ENCODE data around the gene EFCAB8. TPM values are rescaled to one million over a fixed set of nuclear protein-coding genes. Genes with fewer than 3 reads are reported as not detected.

The EFCAB8 gene
- total RNA-seq, result under 1 TPM; 0.35 to 0.69 TPM
- not detected for polyA plus RNA-seq

GRCh38 chr20:32858701-32859372 is at the start of gene EFCAB8:
TSS of gene EFCAB8 (plus strand) at chr20:32858923. CDS start at chr20:32863793, 4,870 bp downstream.
- Mint-ChIP-seq H3K4me3 (no peak within 1 kb of the TSS), H3K27me3 (no peaks in the 10 kb centered on the region), H3K4me1 (peaks cover 20 to 30% (median 29%) of the 10 kb centered on the region in 3 donors), H3K36me3 (peaks cover 0 to 51% (median 14%) of the 10 kb centered on the region in 3 donors), H3K9me3 (no peaks in the 10 kb centered on the region), H3K27ac (peak within 1 kb of the TSS; percentile 13 to 92 (median 52))
- Histone ChIP-seq H3K36me3 (ENCODE audit: insufficient read depth, low read length) (no peaks in the 10 kb centered on the region), H3K9me3 (ENCODE audit: low read length) (no peaks in the 10 kb centered on the region), H3K4me1 (ENCODE audit: insufficient read depth, low read length) (no peaks in the 10 kb centered on the region), H3K27me3 (ENCODE audit: insufficient read depth, low read length, poor library complexity, severe bottlenecking) (no peaks in the 10 kb centered on the region), H3K27ac (ENCODE audit: low read depth, low read length) (no peak within 1 kb of the TSS), H3K4me3 (ENCODE audit: low read length) (no peak within 1 kb of the TSS)
- ChIA-PET POLR2A (no interaction called here), CTCF (no interaction called here)
- no peak for DNase-seq

- no peak overlapping the region for H3K4me3 Mint-ChIP-seq
- no peak for DNase-seq
- H3K4me1 ChIP-seq (ENCODE audit: insufficient read depth, low read length), result no peaks in the 10 kb centered on the region
- no peak overlapping the region for H3K27ac ChIP-seq (ENCODE audit: low read depth, low read length)
- no peaks in the 10 kb centered on the region for H3K27me3 ChIP-seq (ENCODE audit: insufficient read depth, low read length, poor library complexity, severe bottlenecking)
- ChIA-PET CTCF (interaction anchor here (1.2 kb wide), 1 partner anchor 20 kb away, joined by 4 read pairs; no protein-coding TSS in a partner anchor), POLR2A (no interaction called here)
- no peaks in the 10 kb centered on the region for H3K9me3 ChIP-seq (ENCODE audit: low read length)
- H3K4me3 ChIP-seq (ENCODE audit: low read length), result no peak overlapping the region
- no peak overlapping the region for H3K27ac Mint-ChIP-seq
- H3K36me3 Mint-ChIP-seq, result no peaks in the 10 kb centered on the region
- no peaks in the 10 kb centered on the region for H3K9me3 Mint-ChIP-seq
- H3K36me3 ChIP-seq (ENCODE audit: insufficient read depth, low read length), result no peaks in the 10 kb centered on the region
- H3K4me1 Mint-ChIP-seq, result no peaks in the 10 kb centered on the region
- peaks cover 0 to 3% of the 10 kb centered on the region in 2 donors for H3K27me3 Mint-ChIP-seq
Measured at GRCh38 chr20:32809907-32810306, 48.8 kb upstream of the EFCAB8 start.

- ChIA-PET CTCF (no interaction called here), POLR2A (no interaction called here)
- Mint-ChIP-seq H3K4me3 (no peak overlapping the region), H3K4me1 (no peaks in the 10 kb centered on the region), H3K27ac (peak overlapping the region in 1 of 8 donors; percentile 30), H3K9me3 (no peaks in the 10 kb centered on the region), H3K27me3 (peaks cover 0 to 3% of the 10 kb centered on the region in 2 donors), H3K36me3 (no peaks in the 10 kb centered on the region)
- no peaks in the 10 kb centered on the region for H3K9me3 ChIP-seq (ENCODE audit: low read length)
- H3K4me3 ChIP-seq (ENCODE audit: low read length), result no peak overlapping the region
- no peaks in the 10 kb centered on the region for H3K4me1 ChIP-seq (ENCODE audit: insufficient read depth, low read length)
- H3K36me3 ChIP-seq (ENCODE audit: insufficient read depth, low read length), result no peaks in the 10 kb centered on the region
- no peak overlapping the region for H3K27ac ChIP-seq (ENCODE audit: low read depth, low read length)
- no peaks in the 10 kb centered on the region for H3K27me3 ChIP-seq (ENCODE audit: insufficient read depth, low read length, poor library complexity, severe bottlenecking)
- DNase-seq, result no peak
Measured at GRCh38 chr20:32810941-32811340, 47.8 kb upstream of the EFCAB8 start.

GRCh38 chr20:32811886-32812285 is 46.8 kb upstream of the EFCAB8 start:
- no peaks in the 10 kb centered on the region for H3K4me1 Mint-ChIP-seq
- H3K36me3 Mint-ChIP-seq, result no peaks in the 10 kb centered on the region
- no peaks in the 10 kb centered on the region for H3K27me3 ChIP-seq (ENCODE audit: insufficient read depth, low read length, poor library complexity, severe bottlenecking)
- no peaks in the 10 kb centered on the region for H3K4me1 ChIP-seq (ENCODE audit: insufficient read depth, low read length)
- H3K27ac Mint-ChIP-seq, result peak overlapping the region in 1 of 8 donors; percentile 78
- DNase-seq, result no peak
- H3K9me3 Mint-ChIP-seq, result no peaks in the 10 kb centered on the region
- POLR2A ChIA-PET, result no interaction called here
- no peaks in the 10 kb centered on the region for H3K36me3 ChIP-seq (ENCODE audit: insufficient read depth, low read length)
- no peak overlapping the region for H3K27ac ChIP-seq (ENCODE audit: low read depth, low read length)
- H3K4me3 Mint-ChIP-seq, result no peak overlapping the region
- H3K4me3 ChIP-seq (ENCODE audit: low read length), result no peak overlapping the region
- no peaks in the 10 kb centered on the region for H3K9me3 ChIP-seq (ENCODE audit: low read length)
- CTCF ChIA-PET, result no interaction called here
- H3K27me3 Mint-ChIP-seq, result peaks cover 0 to 3% of the 10 kb centered on the region in 2 donors

GRCh38 chr20:32819992-32820697 is 38.6 kb upstream of the EFCAB8 start:
- H3K9me3 ChIP-seq (ENCODE audit: low read length), result no peaks in the 10 kb centered on the region
- H3K4me3 Mint-ChIP-seq, result peak overlapping the region; percentile 94 to 100 (median 98)
- H3K36me3 ChIP-seq (ENCODE audit: insufficient read depth, low read length), result no peaks in the 10 kb centered on the region
- peak overlapping the region; percentile 96 for H3K4me3 ChIP-seq (ENCODE audit: low read length)
- H3K9me3 Mint-ChIP-seq, result no peaks in the 10 kb centered on the region
- H3K4me1 ChIP-seq (ENCODE audit: insufficient read depth, low read length), result peaks cover 42% of the 10 kb centered on the region
- ChIA-PET CTCF (interaction anchor here (0.7 to 1.8 kb wide), 3 partner anchors 9 to 997 kb away, joined by 3 to 5 read pairs (median 3); no protein-coding TSS in a partner anchor), POLR2A (interaction anchor here (0.5 to 1.5 kb wide), 5 partner anchors 12 to 1876 kb away, joined by 4 to 9 read pairs (median 5); no protein-coding TSS in a partner anchor)
- peak in 4 of 5 donors; percentile 83 to 93 (median 88) for DNase-seq
- peak overlapping the region; percentile 92 for H3K27ac ChIP-seq (ENCODE audit: low read depth, low read length)
- peak overlapping the region; percentile 97 to 100 (median 98) for H3K27ac Mint-ChIP-seq
- H3K36me3 Mint-ChIP-seq, result peaks cover 0 to 14% (median 0%) of the 10 kb centered on the region in 3 donors
- peaks cover 44 to 51% (median 45%) of the 10 kb centered on the region in 3 donors for H3K4me1 Mint-ChIP-seq
- no peaks in the 10 kb centered on the region for H3K27me3 ChIP-seq (ENCODE audit: insufficient read depth, low read length, poor library complexity, severe bottlenecking)
- peaks cover 0 to 6% of the 10 kb centered on the region in 2 donors for H3K27me3 Mint-ChIP-seq

- Histone ChIP-seq H3K4me1 (ENCODE audit: insufficient read depth, low read length) (peaks cover 42% of the 10 kb centered on the region), H3K36me3 (ENCODE audit: insufficient read depth, low read length) (no peaks in the 10 kb centered on the region)
Measured at GRCh38 chr20:32820698-32821377, 37.9 kb upstream of the EFCAB8 start.

GRCh38 chr20:32822225-32822624 is 36.5 kb upstream of the EFCAB8 start:
- peaks cover 5% of the 10 kb centered on the region for H3K36me3 ChIP-seq (ENCODE audit: insufficient read depth, low read length)
- DNase-seq, result no peak
- H3K4me1 ChIP-seq (ENCODE audit: insufficient read depth, low read length), result peaks cover 42% of the 10 kb centered on the region
- H3K27me3 Mint-ChIP-seq, result peaks cover 0 to 6% of the 10 kb centered on the region in 2 donors
- peak overlapping the region in 7 of 8 donors; percentile 68 to 99 (median 76) for H3K27ac Mint-ChIP-seq
- no peaks in the 10 kb centered on the region for H3K9me3 ChIP-seq (ENCODE audit: low read length)
- POLR2A ChIA-PET, result no interaction called here
- H3K4me1 Mint-ChIP-seq, result peaks cover 50 to 62% (median 52%) of the 10 kb centered on the region in 3 donors
- no peak overlapping the region for H3K27ac ChIP-seq (ENCODE audit: low read depth, low read length)
- CTCF ChIA-PET, result interaction anchor here (1.3 kb wide), 1 partner anchor 44 kb away, joined by 3 read pairs; no protein-coding TSS in a partner anchor
- no peak overlapping the region for H3K4me3 ChIP-seq (ENCODE audit: low read length)
- no peaks in the 10 kb centered on the region for H3K27me3 ChIP-seq (ENCODE audit: insufficient read depth, low read length, poor library complexity, severe bottlenecking)
- no peaks in the 10 kb centered on the region for H3K9me3 Mint-ChIP-seq
- H3K4me3 Mint-ChIP-seq, result peak overlapping the region in 6 of 7 donors; percentile 94 to 100 (median 98)
- peaks cover 0 to 26% (median 0%) of the 10 kb centered on the region in 3 donors for H3K36me3 Mint-ChIP-seq

More at GRCh38 chr20:32820698-32821377, 37.9 kb upstream of the EFCAB8 start:
- H3K27me3 Mint-ChIP-seq, result peaks cover 0 to 6% of the 10 kb centered on the region in 2 donors
- CTCF ChIA-PET, result interaction anchor here (1.8 kb wide), 1 partner anchor 8 kb away, joined by 5 read pairs; no protein-coding TSS in a partner anchor
- no peaks in the 10 kb centered on the region for H3K9me3 ChIP-seq (ENCODE audit: low read length)
- no peaks in the 10 kb centered on the region for H3K9me3 Mint-ChIP-seq
- H3K4me3 ChIP-seq (ENCODE audit: low read length), result peak overlapping the region; percentile 96
- H3K4me1 Mint-ChIP-seq, result peaks cover 47 to 56% (median 47%) of the 10 kb centered on the region in 3 donors
- H3K27me3 ChIP-seq (ENCODE audit: insufficient read depth, low read length, poor library complexity, severe bottlenecking), result no peaks in the 10 kb centered on the region
- POLR2A ChIA-PET, result interaction anchor here (0.5 to 1.5 kb wide), 5 partner anchors 11 to 1888 kb away, joined by 3 to 9 read pairs (median 5); no protein-coding TSS in a partner anchor
- H3K27ac Mint-ChIP-seq, result peak overlapping the region; percentile 97 to 100 (median 98)
- peak overlapping the region; percentile 92 for H3K27ac ChIP-seq (ENCODE audit: low read depth, low read length)
- H3K4me3 Mint-ChIP-seq, result peak overlapping the region; percentile 94 to 100 (median 98)
- DNase-seq, result no peak
- peaks cover 0 to 18% (median 0%) of the 10 kb centered on the region in 3 donors for H3K36me3 Mint-ChIP-seq

Measured in CD8-positive, alpha-beta memory T cell (primary cell).